OCI-M2 (cell line): Measurements from ENCODE around the gene DHRS4L2.
"Not testable (repeated sequence)": the region's sequence is repeated elsewhere in the genome, so short reads cannot be mapped to it uniquely, and the experiment has no call there.

Source experiments
- DNase-seq: peaks from one replicate; lab custom pipeline; 2025; ENCODE audit not compliant: unreplicated experiment; lab: John Stamatoyannopoulos, UW

The DHRS4L2 gene

GRCh38 chr14:23970283-23970659, 18.5 kb upstream of the DHRS4L2 start:
- DNase-seq = not testable (repeated sequence)

- DNase-seq = not testable (repeated sequence)
Measured at GRCh38 chr14:23973178-23973577, 15.6 kb upstream of the DHRS4L2 start.

- DNase-seq = not testable (repeated sequence)
Measured at GRCh38 chr14:23974041-23974440, 14.7 kb upstream of the DHRS4L2 start.

- DNase-seq = not testable (repeated sequence)
Measured at GRCh38 chr14:23977208-23977607, 11.5 kb upstream of the DHRS4L2 start.

GRCh38 chr14:23981951-23982813, 6.5 kb upstream of the DHRS4L2 start:
- not testable (repeated sequence) for DNase-seq

- DNase-seq = no peak
Measured at GRCh38 chr14:23984891-23985602, 3.7 kb upstream of the DHRS4L2 start.

- DNase-seq = not testable (repeated sequence)
Measured at GRCh38 chr14:23988223-23988606, 514 bp upstream of the DHRS4L2 start.

- not testable (repeated sequence) for DNase-seq
Measured at GRCh38 chr14:23989734-23990445, 1.2 kb downstream of the DHRS4L2 start.

- not testable (repeated sequence) for DNase-seq
Measured at GRCh38 chr14:23990961-23991360, 2.2 kb downstream of the DHRS4L2 start.

GRCh38 chr14:23993042-23993441, 4.3 kb downstream of the DHRS4L2 start:
- DNase-seq = not testable (repeated sequence)

- DNase-seq = not testable (repeated sequence)
Measured at GRCh38 chr14:23996009-23996408, 7.3 kb downstream of the DHRS4L2 start.

- not testable (repeated sequence) for DNase-seq
Measured at GRCh38 chr14:23996825-23997224, 8.1 kb downstream of the DHRS4L2 start.

GRCh38 chr14:23999640-24000039, 10.9 kb downstream of the DHRS4L2 start:
- not testable (repeated sequence) for DNase-seq

- not testable (repeated sequence) for DNase-seq
Measured at GRCh38 chr14:24001078-24001477, 12.3 kb downstream of the DHRS4L2 start.

- DNase-seq = not testable (repeated sequence)
Measured at GRCh38 chr14:24001679-24002078, 12.9 kb downstream of the DHRS4L2 start.

GRCh38 chr14:24006471-24006816, 17.7 kb downstream of the DHRS4L2 start:
- DNase-seq = not testable (repeated sequence)

- not testable (repeated sequence) for DNase-seq
Measured at GRCh38 chr14:24006817-24007652, 18.3 kb downstream of the DHRS4L2 start.

- no peak for DNase-seq
Measured at GRCh38 chr14:24011051-24011450, 22.3 kb downstream of the DHRS4L2 start.

GRCh38 chr14:24012726-24013273, 24.1 kb downstream of the DHRS4L2 start:
- DNase-seq = not testable (repeated sequence)
